IMR-90 (cell line): ENCODE data around the gene PIPOX. TPM values are rescaled to one million over a fixed set of nuclear protein-coding genes. Genes with fewer than 3 reads are reported as not detected.

Source experiments
- ATAC-seq: fragments of 200-7000 bp; cut with Tn5 transposase; 2 replicates; pipeline ENCODE4 v1.9.1; 2020; ENCODE audit warnings: low read depth, mild to moderate bottlenecking, moderate library complexity
- BruUV-seq: library from RNA; stranded (reverse); fragments of 400-500 nt; replicated peaks from 2 replicates; lab custom pipeline; 2021; lab: Mats Ljungman, UMichigan
- CTCF ChIA-PET: fragments of 300-600 bp; formaldehyde crosslinking; extraction: SDS; loops from one replicate; lab custom pipeline; 2021; ENCODE audit warnings: antibody characterized with exemption; lab: Yijun Ruan, JAX
- POLR2A ChIA-PET: fragments of 300-600 bp; sonication (Branson Sonifier 250); formaldehyde crosslinking; loops from one replicate; lab custom pipeline; 2022; ENCODE audit warnings: antibody characterized with exemption; ENCODE audit not compliant: unreplicated experiment; lab: Charles Lee
- DNase-seq: peaks from one replicate; pipeline ENCODE4 v3.0.0; 2013
- H2AFZ ChIP-seq: replicated peaks from 2 replicates; pipeline ENCODE3; 2013; ENCODE audit warnings: low read length, mild to moderate bottlenecking; ENCODE audit not compliant: poor library complexity
- H2AK5ac ChIP-seq: 2 replicates; pipeline ENCODE4 v1.6.1; 2013; ENCODE audit warnings: low read depth, low read length, inconsistent platforms
- H2AK9ac ChIP-seq: replicated peaks from 2 replicates; pipeline ENCODE3; 2013; ENCODE audit warnings: mild to moderate bottlenecking, low read depth, low read length, moderate library complexity; ENCODE audit not compliant: poor library complexity
- H2BK120ac ChIP-seq: 2 replicates; pipeline ENCODE4 v1.6.1; 2013; ENCODE audit warnings: low read depth, low read length, inconsistent platforms
- H2BK15ac ChIP-seq: 3 replicates; pipeline ENCODE4 v1.6.1; 2013; ENCODE audit warnings: low read depth, low read length, inconsistent platforms
- H2BK20ac ChIP-seq: 2 replicates; pipeline ENCODE4 v1.6.1; 2013; ENCODE audit warnings: low read depth, mild to moderate bottlenecking, inconsistent platforms, low read length, moderate library complexity
- H2BK5ac ChIP-seq: 2 replicates; pipeline ENCODE4 v1.6.1; 2013; ENCODE audit warnings: mild to moderate bottlenecking, low read depth, low read length, inconsistent platforms; ENCODE audit not compliant: poor library complexity, severe bottlenecking
- H3K14ac ChIP-seq: replicated peaks from 2 replicates; pipeline ENCODE4 v1.6.1; 2013; ENCODE audit warnings: low read depth, low read length, inconsistent platforms
- H3K18ac ChIP-seq: 2 replicates; pipeline ENCODE4 v1.6.1; 2013; ENCODE audit warnings: low read depth, low read length, control low read depth
- H3K23ac ChIP-seq: 2 replicates; pipeline ENCODE4 v1.6.1; 2013; ENCODE audit warnings: low read depth, low read length, inconsistent platforms
- H3K27ac ChIP-seq: 2 replicates; pipeline ENCODE4 v1.5.1; 2013; ENCODE audit warnings: mild to moderate bottlenecking, control low read depth, low read length; ENCODE audit not compliant: insufficient read depth
- H3K27me3 ChIP-seq: 2 replicates; pipeline ENCODE4 v1.6.1; 2013; ENCODE audit warnings: low read length; ENCODE audit not compliant: control insufficient read depth, insufficient read depth
- H3K36me3 ChIP-seq: 2 replicates; pipeline ENCODE4 v1.6.1; 2013; ENCODE audit warnings: low read length, mixed read lengths; ENCODE audit not compliant: control insufficient read depth, insufficient read depth
- H3K4ac ChIP-seq: 2 replicates; pipeline ENCODE4 v1.6.1; 2013; ENCODE audit warnings: low read depth, low read length, inconsistent platforms
- H3K4me1 ChIP-seq: 2 replicates; pipeline ENCODE4 v1.6.1; 2013; ENCODE audit warnings: low read length, mixed read lengths; ENCODE audit not compliant: control insufficient read depth, insufficient read depth
- H3K4me2 ChIP-seq: 2 replicates; pipeline ENCODE4 v1.6.1; 2013; ENCODE audit warnings: low read depth, mild to moderate bottlenecking, control low read depth, low read length, moderate library complexity
- H3K4me3 ChIP-seq: 2 replicates; pipeline ENCODE4 v1.5.1; 2013; ENCODE audit warnings: low read depth, mild to moderate bottlenecking, control low read depth, low read length, moderate library complexity; ENCODE audit not compliant: insufficient read depth
- H3K56ac ChIP-seq: 2 replicates; pipeline ENCODE4 v1.6.1; 2013; ENCODE audit warnings: low read length, inconsistent platforms; ENCODE audit not compliant: insufficient read depth; ENCODE audit errors: extremely low read depth
- H3K79me1 ChIP-seq, 2 experiments: 2 replicates each; pipeline ENCODE4 v1.6.1; 2013; ENCODE audit warnings: low read length in 2 of 2, inconsistent platforms in 1 of 2, low read depth in 1 of 2
- H3K9ac ChIP-seq: 2 replicates; pipeline ENCODE4 v1.6.1; 2013; ENCODE audit warnings: low read depth, low read length, control low read depth
- H3K9me1 ChIP-seq: 2 replicates; pipeline ENCODE4 v1.6.1; 2013; ENCODE audit warnings: low read length, inconsistent platforms; ENCODE audit not compliant: insufficient read depth
- H3K9me3 ChIP-seq: 2 replicates; pipeline ENCODE4 v1.6.1; 2013; ENCODE audit warnings: low read length; ENCODE audit not compliant: control insufficient read depth, insufficient read depth
- H4K20me1 ChIP-seq: 2 replicates; pipeline ENCODE4 v1.6.1; 2013; ENCODE audit warnings: low read length, inconsistent platforms; ENCODE audit not compliant: insufficient read depth
- H4K5ac ChIP-seq: 2 replicates; pipeline ENCODE4 v1.6.1; 2013; ENCODE audit warnings: mild to moderate bottlenecking, low read depth, low read length, control low read depth
- H4K8ac ChIP-seq, 2 experiments: 2 replicates each; pipeline ENCODE4 v1.6.1; 2013; ENCODE audit warnings: low read depth in 2 of 2, low read length in 2 of 2, control low read depth in 1 of 2, inconsistent platforms in 1 of 2
- H4K91ac ChIP-seq: 2 replicates; pipeline ENCODE4 v1.6.1; 2013; ENCODE audit warnings: low read depth, low read length, inconsistent platforms; ENCODE audit not compliant: insufficient read depth
- BHLHE40 ChIP-seq: fragments of 150-350 bp; IDR thresholded peaks from 2 replicates; pipeline ENCODE4 v1.6.1; 2016; ENCODE audit warnings: mild to moderate bottlenecking, low read depth, low read length
- CEBPB ChIP-seq: IDR thresholded peaks from 2 replicates; pipeline ENCODE4 v1.6.1; 2012; ENCODE audit warnings: low read depth, low read length, improper control_type of control experiment
- CHD1 ChIP-seq: IDR thresholded peaks from 2 replicates; pipeline ENCODE4 v1.6.1; 2012; ENCODE audit warnings: low read depth, low read length, improper control_type of control experiment
- CTCF ChIP-seq: conservative IDR thresholded peaks from 2 replicates; pipeline ENCODE4 v1.5.1; 2012; ENCODE audit warnings: mild to moderate bottlenecking, low read depth, low read length, improper control_type of control experiment
- ELK1 ChIP-seq: fragments of 150-350 bp; IDR thresholded peaks from 2 replicates; pipeline ENCODE4 v1.6.1; 2016; ENCODE audit warnings: low read depth, mild to moderate bottlenecking, low read length, moderate library complexity, borderline replicate concordance
- FOS ChIP-seq: fragments of 150-350 bp; IDR thresholded peaks from 2 replicates; pipeline ENCODE4 v1.6.1; 2016; ENCODE audit warnings: low read depth, low read length
- MAFK ChIP-seq: IDR thresholded peaks from 2 replicates; pipeline ENCODE4 v1.6.1; 2012; ENCODE audit warnings: low read depth, low read length, improper control_type of control experiment
- MAZ ChIP-seq: IDR thresholded peaks from 2 replicates; pipeline ENCODE4 v1.6.1; 2012; ENCODE audit warnings: low read depth, mild to moderate bottlenecking, low read length, improper control_type of control experiment, moderate library complexity, borderline replicate concordance
- MXI1 ChIP-seq: IDR thresholded peaks from 2 replicates; pipeline ENCODE4 v1.6.1; 2012; ENCODE audit warnings: low read depth, mild to moderate bottlenecking, low read length, moderate library complexity, borderline replicate concordance
- NFE2L2 ChIP-seq: fragments of 150-350 bp; IDR thresholded peaks from 2 replicates; pipeline ENCODE4 v1.6.1; 2016; ENCODE audit warnings: low read depth, mild to moderate bottlenecking, low read length
- POLR2A ChIP-seq: IDR thresholded peaks from 2 replicates; pipeline ENCODE4 v1.6.1; 2012; ENCODE audit warnings: mild to moderate bottlenecking, low read depth, low read length
- RAD21 ChIP-seq: IDR thresholded peaks from 2 replicates; pipeline ENCODE4 v1.6.1; 2012; ENCODE audit warnings: low read length, improper control_type of control experiment
- RCOR1 ChIP-seq: IDR thresholded peaks from 2 replicates; pipeline ENCODE4 v1.6.1; 2012; ENCODE audit warnings: mild to moderate bottlenecking, low read length, improper control_type of control experiment; ENCODE audit not compliant: insufficient replicate concordance
- RFX5 ChIP-seq: IDR thresholded peaks from 2 replicates; pipeline ENCODE4 v1.8.0; 2012; ENCODE audit warnings: low read depth, mild to moderate bottlenecking, low read length, moderate library complexity
- SMC3 ChIP-seq: fragments of 150-350 bp; IDR thresholded peaks from 2 replicates; pipeline ENCODE4 v1.6.1; 2016; ENCODE audit warnings: low read depth, mild to moderate bottlenecking, antibody characterized with exemption, low read length, moderate library complexity
- USF2 ChIP-seq: fragments of 150-350 bp; IDR thresholded peaks from 2 replicates; pipeline ENCODE4 v1.6.1; 2017; ENCODE audit warnings: mild to moderate bottlenecking, antibody characterized with exemption, low read length, low read depth
- WGBS, 2 experiments: methylation state at CpG; one replicate each; pipeline versions ENCODE4 v1.1.5 to v1.1.7; 2013; ENCODE audit warnings: missing lambda C conversion rate in 2 of 2; ENCODE audit not compliant: insufficient read length in 1 of 2; ENCODE audit errors: extremely low coverage in 2 of 2; 5-methylcytosine and 5-hydroxymethylcytosine counted together
- dilution Hi-C: fragments of 300-500 bp; cut with HindIII; formaldehyde crosslinking; loops from one replicate; pipeline ENCODE4 v1.14.3; 2018; ENCODE audit warnings: low sequenced_read_pairs; ENCODE audit not compliant: unreplicated experiment
- in situ Hi-C: fragments of 300-500 bp; cut with MboI; formaldehyde crosslinking; loops from 3 replicates; pipeline ENCODE4 v1.14.3; 2019; ENCODE audit warnings: low sequenced_read_pairs, inconsistent platforms, mixed read lengths
- intact Hi-C: fragments of 100-400 bp; cut with micrococcal nuclease; formaldehyde crosslinking; loops from 2 replicates; pipeline ENCODE4 v1.10.0; 2022
- polyA plus RNA-seq, 3 experiments: library from polyadenylated mRNA; depleted of rRNA; stranded (reverse); fragments of >200 nt; gene quantifications; 2 replicates each; pipeline ENCODE4 v1.2.3, GENCODE V29; 2012; ENCODE audit warnings: low replicate concordance in 1 of 3
- total RNA-seq: library from RNA; depleted of rRNA; stranded (reverse); fragments of >200 nt; gene quantifications from 2 replicates; pipeline ENCODE4 v1.2.3, GENCODE V29; 2012

Gene PIPOX
- total and polyA plus RNA-seq, 2 of the 4 experiments (the other 2 are of a cell fraction), result 0.43 to 1.3 TPM

- ChIA-PET CTCF (no interaction called here), POLR2A (no interaction called here)
- Histone ChIP-seq H3K4ac (no peak overlapping the region), H3K18ac (no peak overlapping the region), H4K91ac (no peak overlapping the region), H4K5ac (no peak overlapping the region), H3K4me3 (no peak overlapping the region), H3K36me3 (no peaks in the 10 kb centered on the region), H3K9me3 (no peaks in the 10 kb centered on the region), H3K23ac (no peak overlapping the region), H3K79me1 (no peaks in the 10 kb centered on the region), H3K14ac (no peak overlapping the region), H3K56ac (no peak overlapping the region), H3K4me1 (no peaks in the 10 kb centered on the region), H3K27ac (no peak overlapping the region), H2BK15ac (no peak overlapping the region), H2BK5ac (no peak overlapping the region), H3K9me1 (0 out of 2 replicates have a peak, but pooled peaks cover 5% of the 10 kb centered on the region), H4K8ac (no peak overlapping the region), H4K20me1 (no peaks in the 10 kb centered on the region; the same call in 1 of the 2 replicates), H3K27me3 (peaks cover 61% of the 10 kb centered on the region), H2AK9ac (no peak overlapping the region), H2BK20ac (no peak overlapping the region), H2BK120ac (no peak overlapping the region), H2AK5ac (no peak overlapping the region), H2AFZ (no peak overlapping the region), H3K9ac (no peak overlapping the region), H3K4me2 (no peak overlapping the region)
- 4% methylated on average over 3 of the region's 5 CpGs; no CpG with 5 or more reads in 1 of the 2 experiments for WGBS, 2 experiments
- intact Hi-C loops, result no loop called here
- in situ Hi-C loops, result no loop called here
- dilution Hi-C loops, result no loop called here
- no TSS peak for BruUV-seq
- TF ChIP-seq RCOR1, result no peak
- no peak for TF ChIP-seq FOS
- no peak for TF ChIP-seq BHLHE40
- no peak for TF ChIP-seq USF2
- no peak for TF ChIP-seq RFX5
- no peak for TF ChIP-seq MAFK
- no peak for TF ChIP-seq CTCF
- TF ChIP-seq POLR2A, result no peak
- TF ChIP-seq CEBPB, result no peak
- TF ChIP-seq CHD1, result no peak
- no peak for TF ChIP-seq RAD21
- no peak for TF ChIP-seq MXI1
- no peak for TF ChIP-seq ELK1
- TF ChIP-seq SMC3, result no peak
- no peak for TF ChIP-seq NFE2L2
- no peak for TF ChIP-seq MAZ
- ATAC-seq, result no peak
- DNase-seq, result no peak
These were observed 46.3 kb upstream of the PIPOX start for GRCh38 chr17:28996554-28997096.
